Nephron (organoid): Measurements from ENCODE around the gene GRIK2.

Experiments used
- H3K27ac Mint-ChIP-seq, 3 experiments: 2 replicates each; pipeline ENCODE4 v1.8.0; 2020; ENCODE audit warnings: mixed read lengths in 3 of 3, mild to moderate bottlenecking in 2 of 3, moderate library complexity in 1 of 3
- H3K27me3 Mint-ChIP-seq: 2 replicates; pipeline ENCODE4 v1.8.0; 2021; ENCODE audit warnings: low read depth, mild to moderate bottlenecking, moderate library complexity, mixed read lengths
- H3K36me3 Mint-ChIP-seq: 2 replicates; pipeline ENCODE4 v1.8.0; 2020; ENCODE audit warnings: low read depth, mixed read lengths
- H3K4me1 Mint-ChIP-seq: 2 replicates; pipeline ENCODE4 v1.8.0; 2020; ENCODE audit warnings: mixed read lengths
- H3K4me3 Mint-ChIP-seq, 3 experiments: 2 replicates each; pipeline ENCODE4 v1.8.0; 2020; ENCODE audit warnings: mild to moderate bottlenecking in 3 of 3, mixed read lengths in 3 of 3, moderate library complexity in 2 of 3
- H3K9me3 Mint-ChIP-seq: 2 replicates; pipeline ENCODE4 v1.8.0; 2020; ENCODE audit warnings: mixed read lengths
- TF ChIP-seq, protein P1 (sequence below), 3 experiments: fragments of 200-600 bp; sonication (generic); IDR thresholded peaks; one replicate each; pipeline ENCODE4 v1.5.0; 2021; ENCODE audit warnings: antibody characterized with exemption in 3 of 3; ENCODE audit not compliant: unreplicated experiment in 3 of 3

GRIK2 gene

DNA sequence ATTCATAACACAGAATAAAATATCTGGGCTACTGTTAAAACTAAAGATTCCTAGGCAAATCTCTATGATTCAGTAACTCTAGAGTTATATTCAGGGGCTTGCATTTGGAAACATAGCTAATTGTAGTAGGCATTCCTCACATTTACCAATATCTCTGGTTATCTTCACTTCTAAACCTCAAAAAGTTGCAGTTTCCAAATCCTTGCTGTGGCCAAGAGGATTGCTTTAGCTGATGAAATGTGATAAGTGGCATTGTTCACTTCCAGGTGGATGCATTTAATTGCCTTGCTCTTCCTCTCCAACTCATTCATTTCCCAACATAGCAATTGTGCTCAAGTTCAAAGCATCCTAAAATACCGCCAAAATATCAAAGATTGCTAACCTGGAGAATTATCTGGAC lies 246.6 kb downstream of the GRIK2 start:
- Mint-ChIP-seq H3K27me3 (no peaks in the 10 kb centered on the region), H3K36me3 (no peaks in the 10 kb centered on the region), H3K9me3 (peaks cover 6% of the 10 kb centered on the region), H3K4me3 (no peak overlapping the region), H3K27ac (no peak overlapping the region), H3K4me1 (no peaks in the 10 kb centered on the region)
- TF ChIP-seq, protein P1, sequence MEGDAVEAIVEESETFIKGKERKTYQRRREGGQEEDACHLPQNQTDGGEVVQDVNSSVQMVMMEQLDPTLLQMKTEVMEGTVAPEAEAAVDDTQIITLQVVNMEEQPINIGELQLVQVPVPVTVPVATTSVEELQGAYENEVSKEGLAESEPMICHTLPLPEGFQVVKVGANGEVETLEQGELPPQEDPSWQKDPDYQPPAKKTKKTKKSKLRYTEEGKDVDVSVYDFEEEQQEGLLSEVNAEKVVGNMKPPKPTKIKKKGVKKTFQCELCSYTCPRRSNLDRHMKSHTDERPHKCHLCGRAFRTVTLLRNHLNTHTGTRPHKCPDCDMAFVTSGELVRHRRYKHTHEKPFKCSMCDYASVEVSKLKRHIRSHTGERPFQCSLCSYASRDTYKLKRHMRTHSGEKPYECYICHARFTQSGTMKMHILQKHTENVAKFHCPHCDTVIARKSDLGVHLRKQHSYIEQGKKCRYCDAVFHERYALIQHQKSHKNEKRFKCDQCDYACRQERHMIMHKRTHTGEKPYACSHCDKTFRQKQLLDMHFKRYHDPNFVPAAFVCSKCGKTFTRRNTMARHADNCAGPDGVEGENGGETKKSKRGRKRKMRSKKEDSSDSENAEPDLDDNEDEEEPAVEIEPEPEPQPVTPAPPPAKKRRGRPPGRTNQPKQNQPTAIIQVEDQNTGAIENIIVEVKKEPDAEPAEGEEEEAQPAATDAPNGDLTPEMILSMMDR (IDR thresholded peaks at IDR 0.05; ENCODE audit: unreplicated experiment in 3 of 3): no peak

DNA sequence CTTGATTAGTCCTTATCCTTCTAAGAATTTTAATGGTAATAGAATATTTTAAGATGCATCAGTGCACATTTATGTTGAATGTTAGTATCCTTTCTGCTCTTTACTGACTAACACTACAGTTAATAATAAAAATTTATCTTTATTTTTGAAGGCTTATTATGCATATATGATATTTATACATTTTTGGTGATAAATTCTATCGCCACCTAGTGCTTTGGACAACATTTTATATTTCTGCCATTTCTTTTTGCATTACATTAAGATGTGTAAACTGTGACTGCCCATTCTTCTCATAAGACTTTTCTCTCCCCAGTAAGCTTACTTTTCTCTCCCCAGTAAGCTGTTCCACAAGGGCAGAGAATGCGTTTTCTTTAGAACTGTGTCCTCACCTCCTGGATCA lies 252.3 kb downstream of the GRIK2 start:
- H3K27me3 Mint-ChIP-seq: no peaks in the 10 kb centered on the region
- no peak overlapping the region for H3K27ac Mint-ChIP-seq
- H3K36me3 Mint-ChIP-seq: no peaks in the 10 kb centered on the region
- H3K4me1 Mint-ChIP-seq: no peaks in the 10 kb centered on the region
- TF ChIP-seq, protein P1 (IDR thresholded peaks at IDR 0.05; ENCODE audit: unreplicated experiment in 3 of 3): peak in 1 of 3 experiments; percentile 15
- no peaks in the 10 kb centered on the region for H3K9me3 Mint-ChIP-seq
- no peak overlapping the region for H3K4me3 Mint-ChIP-seq

DNA sequence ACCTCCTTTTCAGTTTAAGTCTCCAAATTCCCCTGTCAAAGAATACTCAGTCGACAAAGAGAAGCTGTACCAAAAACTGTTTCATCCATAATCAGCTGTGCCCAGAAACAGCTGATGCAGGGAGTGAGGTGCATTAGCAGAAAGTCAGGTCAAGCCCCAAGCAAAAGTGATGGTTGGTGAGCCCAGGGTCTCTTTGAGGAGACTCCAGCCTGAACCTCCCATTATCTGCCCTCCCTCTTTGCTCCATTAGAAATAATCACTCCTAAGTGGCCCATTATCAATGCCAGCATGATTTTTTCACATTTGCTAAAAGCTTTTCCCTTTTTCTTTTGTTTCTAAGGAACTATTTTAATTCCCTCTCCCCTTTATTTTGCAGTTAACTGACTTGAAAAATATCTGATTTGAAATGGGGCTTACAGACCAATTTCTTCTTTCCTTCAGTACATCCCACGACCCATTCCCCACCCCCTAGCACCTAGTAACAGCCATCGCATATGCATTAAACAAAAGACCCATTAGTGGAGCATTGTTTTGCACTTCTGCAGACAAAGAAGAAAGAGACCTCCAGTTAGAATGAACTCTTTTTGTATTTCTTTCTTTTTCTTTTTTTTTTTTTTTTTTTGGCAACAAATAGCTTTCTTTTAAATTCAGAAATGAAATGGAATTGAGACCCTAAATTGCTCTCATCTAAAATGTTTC lies 257.0 kb downstream of the GRIK2 start:
- Mint-ChIP-seq H3K36me3 (no peaks in the 10 kb centered on the region), H3K4me1 (no peaks in the 10 kb centered on the region), H3K9me3 (no peaks in the 10 kb centered on the region), H3K4me3 (no peak overlapping the region), H3K27me3 (no peaks in the 10 kb centered on the region), H3K27ac (no peak overlapping the region)
- TF ChIP-seq, protein P1 (IDR thresholded peaks at IDR 0.05; ENCODE audit: unreplicated experiment in 3 of 3): no peak

DNA sequence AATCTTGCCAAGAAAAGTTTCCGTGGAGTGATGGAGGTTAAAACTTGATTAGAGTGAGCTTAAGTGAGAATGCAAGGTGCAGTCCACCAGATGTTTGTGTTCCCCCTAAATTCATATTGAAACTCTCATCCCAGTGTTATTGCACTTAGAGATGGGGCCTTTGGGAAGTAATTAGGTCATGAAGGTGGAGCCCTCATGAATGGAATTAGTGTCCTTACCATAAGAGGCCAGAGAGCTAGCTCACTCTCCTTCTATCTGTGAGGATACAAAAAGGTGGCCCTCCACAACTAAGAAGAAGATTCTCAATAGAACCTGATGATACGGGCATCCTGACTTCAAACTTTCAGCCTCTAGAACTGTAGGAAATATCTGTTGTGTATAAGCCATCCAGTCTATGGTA lies 258.6 kb downstream of the GRIK2 start:
- H3K27me3 Mint-ChIP-seq: no peaks in the 10 kb centered on the region
- H3K36me3 Mint-ChIP-seq: no peaks in the 10 kb centered on the region
- no peak overlapping the region for H3K4me3 Mint-ChIP-seq
- H3K4me1 Mint-ChIP-seq: no peaks in the 10 kb centered on the region
- H3K9me3 Mint-ChIP-seq: no peaks in the 10 kb centered on the region
- no peak overlapping the region for H3K27ac Mint-ChIP-seq
- TF ChIP-seq, protein P1 (IDR thresholded peaks at IDR 0.05; ENCODE audit: unreplicated experiment in 3 of 3): no peak

DNA sequence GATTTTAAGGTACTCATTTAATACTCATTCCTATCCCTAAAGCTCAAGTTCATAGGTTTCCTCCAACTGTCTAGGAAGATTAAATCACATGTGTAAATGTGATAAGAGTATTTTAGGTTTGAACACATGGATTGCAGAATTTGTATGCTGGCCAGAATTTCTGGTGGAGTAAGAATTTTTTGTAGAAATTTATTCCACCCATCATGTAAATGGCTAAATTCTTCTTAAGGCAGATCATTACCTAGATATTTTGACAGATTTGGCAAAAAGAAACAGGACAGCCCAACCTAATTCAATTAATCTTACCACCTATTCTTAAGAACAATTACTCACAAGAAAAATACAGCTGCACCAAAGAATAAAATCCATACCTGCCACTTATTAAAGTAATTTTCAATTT lies 261.6 kb downstream of the GRIK2 start:
- Mint-ChIP-seq H3K36me3 (no peaks in the 10 kb centered on the region), H3K9me3 (peaks cover 13% of the 10 kb centered on the region), H3K4me1 (no peaks in the 10 kb centered on the region), H3K27me3 (no peaks in the 10 kb centered on the region), H3K27ac (no peak overlapping the region), H3K4me3 (no peak overlapping the region)
- TF ChIP-seq, protein P1 (IDR thresholded peaks at IDR 0.05; ENCODE audit: unreplicated experiment in 3 of 3): no peak
